ENCODE results near the gene TGM2.

The TGM2 gene

GRCh38 chr20:38175304-38176180 is 10.5 kb upstream of the TGM2 start:
- no peak for DNase-seq (ENCODE audit: low spot score)

DNA sequence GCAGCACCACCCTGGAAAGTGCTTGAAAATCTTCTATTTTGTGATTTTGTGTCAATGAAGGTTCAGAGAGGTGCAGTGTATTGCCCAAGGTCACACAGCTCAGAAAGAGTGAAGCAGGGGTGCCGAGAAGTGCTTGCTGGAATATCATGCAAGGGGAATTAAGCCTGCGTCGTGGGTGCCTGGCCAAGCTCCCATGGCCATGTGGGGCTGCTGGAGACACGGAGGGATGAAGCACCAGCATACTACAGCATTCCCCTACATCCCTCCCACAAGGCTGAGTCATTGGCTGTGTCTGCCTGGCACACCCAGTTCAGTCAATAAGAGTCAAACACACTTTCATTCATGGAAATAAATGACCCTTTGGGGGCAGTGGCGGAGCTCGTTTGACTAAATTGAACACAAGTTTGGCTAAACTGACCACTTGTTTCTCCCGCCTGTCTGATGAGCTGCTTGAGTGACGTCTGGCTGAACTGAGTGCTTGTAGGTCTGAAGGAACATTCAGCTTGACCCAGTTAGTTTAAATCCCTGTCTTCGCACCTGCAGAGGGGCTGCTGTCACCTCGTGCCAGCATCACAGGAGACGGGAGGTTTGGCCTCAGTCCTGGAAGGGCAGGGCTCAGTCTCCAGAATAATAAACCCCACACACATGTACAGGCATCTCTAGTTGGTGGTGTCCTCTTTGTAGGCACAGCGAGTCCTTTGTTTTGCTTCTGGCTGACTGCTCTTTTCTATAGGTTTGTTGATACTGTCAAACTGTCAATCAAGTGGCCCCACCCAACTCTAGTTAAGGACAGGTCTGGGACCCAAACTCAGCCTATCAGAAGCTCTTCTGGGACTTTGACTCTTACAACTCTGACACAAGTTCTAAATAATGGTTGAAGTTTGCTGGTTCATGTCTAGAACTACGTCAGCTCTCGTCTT is 8.4 kb upstream of the TGM2 start:
- DNase-seq (ENCODE audit: low spot score): peak; percentile 41

GRCh38 chr20:38172408-38172807 is 7.3 kb upstream of the TGM2 start:
- DNase-seq (ENCODE audit: low spot score): no peak

DNA sequence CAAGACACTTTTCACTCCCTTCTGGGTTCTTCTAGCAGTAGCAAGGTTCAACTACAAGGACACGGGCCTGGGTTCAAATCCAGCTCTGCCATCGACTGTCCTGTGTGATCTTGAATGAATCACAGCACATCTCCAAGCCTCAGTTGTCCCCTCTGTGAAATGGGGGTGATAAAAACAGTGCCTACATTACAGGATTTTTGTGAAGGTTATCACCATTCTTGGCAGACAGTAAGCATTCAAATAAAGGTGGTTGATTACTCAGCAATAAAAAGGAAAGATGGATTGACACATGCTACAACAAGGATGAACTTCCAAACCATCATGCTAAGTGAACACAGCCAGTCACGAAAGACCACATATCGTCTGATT is 6.6 kb upstream of the TGM2 start:
- DNase-seq (ENCODE audit: low spot score): no peak

DNA sequence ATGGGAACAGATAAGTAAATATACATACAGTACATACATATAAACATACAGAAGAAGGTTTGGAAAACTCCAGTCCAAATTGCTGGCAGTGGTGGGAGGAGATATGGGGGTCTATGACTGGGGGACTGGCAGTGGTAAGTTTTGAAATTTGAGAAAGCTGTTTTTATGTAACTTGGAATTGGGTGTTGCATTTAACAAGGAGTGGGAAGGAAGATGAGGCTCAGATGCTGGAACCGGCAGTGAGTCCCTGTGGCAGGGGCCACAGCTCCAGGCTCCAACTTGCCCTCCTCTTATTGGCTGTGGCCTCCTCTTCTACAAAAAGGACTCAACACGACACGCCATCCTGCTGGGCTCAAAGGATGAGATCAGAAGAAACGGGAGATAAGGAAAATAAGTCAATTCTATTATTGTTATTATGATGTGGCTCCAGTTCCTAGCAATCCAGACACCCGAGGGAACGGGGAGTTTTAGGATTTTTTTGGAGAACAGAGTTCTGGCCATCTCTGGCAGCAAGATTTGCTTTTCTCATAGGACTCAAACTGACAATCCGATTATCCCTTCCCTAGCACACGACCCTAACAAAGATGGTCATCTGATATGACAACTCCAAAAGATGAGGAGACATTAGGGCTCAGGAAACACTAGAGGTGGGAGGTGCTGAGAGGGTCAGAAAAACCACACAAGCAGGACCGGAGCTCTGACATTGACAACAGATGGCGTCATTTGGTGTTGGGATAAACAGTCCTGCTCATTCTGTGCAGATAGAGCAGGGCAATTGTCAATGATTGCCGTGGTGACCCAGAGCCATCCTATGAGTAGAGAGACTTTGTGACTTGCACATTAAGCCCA is 6.0 kb upstream of the TGM2 start:
- no peak for DNase-seq (ENCODE audit: low spot score)

GRCh38 chr20:38170219-38170825 is 5.3 kb upstream of the TGM2 start:
- DNase-seq (ENCODE audit: low spot score): no peak

DNA sequence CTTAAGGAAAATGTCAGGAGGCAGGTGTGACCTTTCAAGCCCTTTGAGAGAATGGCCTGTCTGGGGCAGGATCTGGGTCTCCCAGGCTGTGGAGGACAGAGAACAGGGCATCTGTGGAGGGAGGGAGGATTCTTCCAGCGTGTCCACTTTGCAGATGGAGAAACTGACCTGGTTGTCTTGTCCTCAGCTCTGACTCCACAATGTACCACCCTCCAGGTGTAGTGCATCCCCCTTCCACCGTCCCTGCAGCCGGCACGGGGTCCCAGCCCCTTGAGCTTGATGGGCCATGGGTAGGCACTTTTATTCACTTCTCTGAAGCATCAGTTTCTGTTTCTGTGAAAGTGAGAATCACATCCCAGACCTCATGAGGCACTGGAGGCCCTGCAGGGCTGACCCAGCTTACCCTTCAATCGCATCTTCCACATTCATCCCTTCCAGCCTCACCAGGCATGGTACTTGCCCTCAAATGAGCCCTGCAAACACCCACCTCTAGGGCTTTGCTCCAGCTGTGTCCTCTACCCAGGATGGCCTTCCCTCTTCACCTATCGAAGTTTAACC is 4.6 kb upstream of the TGM2 start:
- no peak for DNase-seq (ENCODE audit: low spot score)

DNA sequence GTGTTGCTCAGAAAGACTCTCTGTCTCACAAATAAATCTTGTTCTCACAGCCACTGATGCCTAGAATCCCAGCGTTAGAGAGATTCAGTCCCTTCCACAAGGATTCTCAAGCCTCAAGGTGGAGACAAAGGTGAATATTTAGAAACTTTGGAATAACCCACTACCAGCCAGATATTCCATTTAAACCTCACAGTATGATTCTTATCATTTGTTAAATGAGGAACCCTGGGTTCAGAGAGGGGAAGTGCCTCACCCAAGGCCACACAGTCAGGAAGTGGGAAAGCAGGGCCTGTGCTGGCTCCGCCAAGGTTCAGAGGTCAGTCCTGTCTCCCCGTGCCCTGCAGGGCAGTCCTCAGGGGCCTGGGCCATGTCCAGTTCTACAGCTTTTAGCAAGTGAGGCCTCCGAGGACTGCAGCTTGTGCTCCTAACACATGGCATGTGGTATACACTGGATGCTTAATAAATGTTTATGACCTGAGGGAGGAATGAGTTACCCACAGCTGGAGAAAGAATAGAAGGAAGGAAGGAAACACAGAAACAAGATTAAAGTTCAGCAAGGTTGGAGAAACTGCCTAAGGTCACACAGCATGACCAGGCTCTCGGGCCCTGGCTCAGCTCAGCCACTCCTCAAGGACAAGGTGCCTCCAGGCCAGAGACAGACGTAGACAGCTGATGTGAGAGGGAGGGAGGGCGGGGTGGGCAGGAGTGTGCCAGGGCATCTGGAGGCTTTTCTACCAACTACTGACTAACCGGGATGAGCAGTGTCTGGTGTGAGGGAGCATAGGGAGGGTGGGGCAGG is 3.9 kb upstream of the TGM2 start:
- DNase-seq (ENCODE audit: low spot score): no peak

GRCh38 chr20:38167851-38168760 is 3.0 kb upstream of the TGM2 start:
- peak; percentile 93 for DNase-seq (ENCODE audit: low spot score)

DNA sequence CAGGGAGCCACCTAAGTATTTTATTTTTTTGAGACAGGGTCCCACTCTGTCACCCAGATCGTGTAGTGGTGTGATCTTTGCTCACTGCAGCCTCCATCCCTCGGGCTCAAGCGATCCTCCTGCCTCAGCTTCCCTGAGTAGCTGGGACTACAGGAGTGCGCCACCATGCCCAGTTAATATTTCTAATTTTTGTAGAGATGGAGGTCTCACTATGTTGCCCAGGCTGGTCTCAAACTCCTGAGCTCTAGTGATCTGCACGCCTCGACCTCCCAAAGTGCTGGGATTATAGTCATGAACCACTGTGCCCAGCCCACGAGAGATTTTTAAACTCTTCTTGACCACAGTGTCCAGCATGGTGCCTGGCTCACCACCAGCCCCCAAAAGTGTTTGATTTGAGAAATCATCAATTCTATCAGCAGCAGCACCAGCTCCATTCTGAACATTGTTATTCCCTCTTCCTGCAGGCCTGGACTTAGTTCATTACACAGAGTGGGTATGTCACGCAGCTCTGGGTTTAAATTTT is 2.3 kb upstream of the TGM2 start:
- DNase-seq (ENCODE audit: low spot score): no peak

DNA sequence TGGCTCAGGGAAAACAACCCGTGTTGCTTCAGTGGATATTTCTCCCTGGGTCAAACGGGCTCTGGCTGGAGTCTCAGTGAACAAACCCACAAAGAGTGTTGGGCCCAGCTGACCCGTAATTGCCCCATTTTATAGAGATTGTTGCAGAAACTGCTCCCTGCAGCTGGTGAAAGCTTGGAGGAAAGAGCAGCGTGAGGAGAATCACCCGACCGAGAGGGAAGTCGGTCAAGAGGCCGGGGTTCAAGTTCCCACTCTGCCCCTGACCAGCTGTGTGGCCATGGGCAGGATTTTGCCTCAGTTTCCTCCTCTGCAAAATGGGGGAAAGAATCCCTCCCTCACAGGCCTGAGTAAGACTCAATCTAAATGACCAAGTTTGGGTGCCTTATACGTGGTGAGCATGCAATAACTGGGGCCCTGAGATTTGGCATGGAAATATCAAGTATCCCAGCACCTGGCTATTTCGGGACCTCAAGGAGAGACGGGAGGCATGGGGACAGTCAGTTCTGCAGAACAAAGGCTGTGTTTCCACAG is 1.7 kb upstream of the TGM2 start:
- no peak for DNase-seq (ENCODE audit: low spot score)

GRCh38 chr20:38165966-38166702 is 1.1 kb upstream of the TGM2 start:
- DNase-seq (ENCODE audit: low spot score): no peak

DNA sequence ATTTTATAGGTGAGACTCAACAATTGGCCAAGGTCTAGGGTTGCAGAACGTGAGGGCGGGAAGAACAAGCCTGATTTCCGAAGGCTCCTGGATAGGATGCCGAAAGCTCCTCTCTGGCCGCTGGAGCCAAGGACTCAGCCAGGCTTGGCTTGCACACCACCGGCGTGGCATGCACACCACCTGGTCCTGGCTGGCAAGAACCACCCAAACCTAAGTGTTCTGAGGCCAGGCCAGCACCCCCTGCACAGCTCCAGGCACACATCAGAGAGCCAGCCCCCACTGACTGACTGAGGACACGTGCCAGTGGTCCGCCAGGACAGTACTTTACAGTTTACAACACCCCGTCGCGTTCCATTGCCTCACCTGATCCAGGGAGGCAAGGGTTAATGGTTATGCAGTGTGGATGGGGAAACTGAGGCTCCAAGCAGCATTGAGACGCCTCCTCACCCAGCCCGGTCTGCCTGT is 414 bp downstream of the TGM2 start:
- DNase-seq (ENCODE audit: low spot score): no peak

GRCh38 chr20:38164069-38164468 is 1.0 kb downstream of the TGM2 start:
- no peak for DNase-seq (ENCODE audit: low spot score)

DNA sequence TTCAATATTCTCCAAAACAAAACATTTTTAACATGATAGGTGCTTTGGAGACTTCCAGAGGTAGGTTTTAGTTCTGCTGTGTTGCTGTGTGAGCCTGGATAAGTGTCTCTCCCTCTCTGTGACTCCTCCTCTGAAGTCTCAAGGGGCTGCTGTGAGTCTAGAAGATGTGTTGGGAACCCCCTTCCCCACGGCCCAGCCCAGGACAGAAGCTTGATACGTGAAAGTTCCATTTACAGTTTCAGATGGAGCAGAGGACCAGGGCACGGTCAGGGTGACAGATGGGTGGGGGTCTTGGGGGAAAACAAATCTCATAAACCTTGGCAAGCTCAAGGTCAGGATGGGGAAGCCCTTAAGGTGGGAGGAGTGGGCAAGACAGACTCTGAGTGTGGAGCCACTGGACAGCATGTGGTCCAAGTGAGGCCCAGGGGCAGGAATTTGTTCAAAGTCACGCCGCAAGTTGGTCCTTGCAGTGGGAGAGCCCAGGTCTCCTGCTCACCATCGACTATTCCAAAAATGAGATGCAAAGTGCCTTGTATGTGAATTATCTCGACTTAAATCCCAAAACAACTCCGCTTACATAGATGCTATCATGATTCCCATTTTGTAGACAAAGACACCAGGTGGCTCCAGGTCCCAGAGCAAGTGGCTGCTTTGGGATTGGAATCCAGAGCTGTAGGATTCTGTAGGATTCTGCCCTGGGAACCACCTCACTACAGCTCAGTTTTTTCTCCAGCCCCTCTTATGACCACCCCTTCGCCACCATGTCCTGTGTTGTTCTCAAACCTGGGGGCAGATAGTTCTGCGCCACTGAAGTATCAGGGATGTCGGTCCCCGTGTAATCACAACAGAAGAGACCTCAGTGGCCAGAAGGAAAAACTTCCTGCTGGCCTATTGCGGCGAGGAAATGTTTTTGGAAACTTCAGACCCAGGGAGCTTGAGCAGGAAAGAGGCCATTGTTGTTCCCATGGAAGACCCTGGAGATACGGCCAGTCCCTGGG is 1.9 kb downstream of the TGM2 start:
- DNase-seq (ENCODE audit: low spot score): no peak

DNA sequence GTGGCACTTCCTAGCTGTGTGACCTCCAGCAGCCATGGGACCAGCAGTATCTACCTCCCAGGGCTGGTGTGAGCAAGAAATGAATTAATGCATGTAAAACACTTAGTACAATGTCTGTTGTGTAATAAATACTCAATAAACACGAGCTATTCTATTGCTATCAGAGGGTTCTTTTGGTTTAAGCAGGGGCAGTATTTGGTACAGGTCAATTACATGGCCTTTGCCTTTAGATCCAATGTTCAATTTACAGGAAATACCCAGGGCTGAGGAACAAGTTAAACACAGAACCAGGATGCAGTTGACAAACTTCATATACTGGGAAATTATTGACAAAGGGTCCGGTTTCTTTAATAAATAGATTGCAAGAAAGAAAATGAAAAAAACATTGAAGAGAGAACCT is 2.9 kb downstream of the TGM2 start:
- no peak for DNase-seq (ENCODE audit: low spot score)

- no peak for DNase-seq (ENCODE audit: low spot score)
Measured at GRCh38 chr20:38161412-38161774, 3.7 kb downstream of the TGM2 start.
